OCI-LY7 (cell line): ENCODE data around the gene SYDE2. TPM values are rescaled to one million over a fixed set of nuclear protein-coding genes. Genes with fewer than 3 reads are reported as not detected.

Source experiments
- BruUV-seq: library from RNA; stranded (reverse); fragments of 400-500 nt; replicated peaks from 2 replicates; lab custom pipeline; 2021; lab: Mats Ljungman, UMichigan
- CTCF ChIA-PET: fragments of 300-600 bp; sonication (Branson Sonifier 250); formaldehyde crosslinking; loops from one replicate; lab custom pipeline; 2022; ENCODE audit warnings: antibody characterized with exemption; ENCODE audit not compliant: unreplicated experiment; lab: Charles Lee
- POLR2A ChIA-PET: fragments of 300-600 bp; sonication (Branson Sonifier 250); formaldehyde crosslinking; loops from one replicate; lab custom pipeline; 2022; ENCODE audit warnings: antibody characterized with exemption; lab: Charles Lee
- DNase-seq: peaks from one replicate; pipeline ENCODE4 v3.0.0-alpha.2; 2015; ENCODE audit warnings: low spot score
- H2AFZ ChIP-seq: fragments of 200-600 bp; sonication (generic), shearing (Covaris generic); 2 replicates; pipeline ENCODE4 v1.6.1; 2014; ENCODE audit warnings: mild to moderate bottlenecking, antibody characterized with exemption, low read length, moderate library complexity
- H3K27ac ChIP-seq: fragments of 200-600 bp; sonication (generic); 2 replicates; pipeline ENCODE4 v1.5.1; 2014; ENCODE audit warnings: mixed run types, low read depth, mild to moderate bottlenecking, moderate library complexity, low read length, inconsistent platforms; ENCODE audit not compliant: poor library complexity, severe bottlenecking
- H3K36me3 ChIP-seq: fragments of 200-600 bp; sonication (generic); 2 replicates; pipeline ENCODE4 v1.6.1; 2014; ENCODE audit warnings: mild to moderate bottlenecking, antibody characterized with exemption, low read length, moderate library complexity, mixed read lengths; ENCODE audit not compliant: insufficient read depth
- H3K4me1 ChIP-seq: fragments of 200-600 bp; sonication (generic); 2 replicates; pipeline ENCODE4 v1.5.1; 2014; ENCODE audit warnings: mild to moderate bottlenecking, low read length; ENCODE audit not compliant: insufficient read depth, poor library complexity, severe bottlenecking
- H3K4me2 ChIP-seq: fragments of 200-600 bp; sonication (generic); 2 replicates; pipeline ENCODE4 v1.6.1; 2014; ENCODE audit warnings: mild to moderate bottlenecking, low read length
- H3K4me3 ChIP-seq: fragments of 200-600 bp; sonication (generic); 2 replicates; pipeline ENCODE4 v1.5.1; 2014; ENCODE audit warnings: mild to moderate bottlenecking, low read depth, low read length; ENCODE audit not compliant: poor library complexity, severe bottlenecking
- H3K79me2 ChIP-seq: fragments of 200-600 bp; sonication (generic); 2 replicates; pipeline ENCODE4 v1.6.1; 2016; ENCODE audit warnings: low read depth, mild to moderate bottlenecking, low read length, moderate library complexity, mixed read lengths; ENCODE audit not compliant: insufficient read depth
- H3K9me2 ChIP-seq: fragments of 200-600 bp; sonication (generic); 2 replicates; pipeline ENCODE4 v1.6.1; 2016; ENCODE audit warnings: mild to moderate bottlenecking, low read length, mixed read lengths; ENCODE audit not compliant: insufficient read depth
- H3K9me3 ChIP-seq: fragments of 200-600 bp; sonication (generic); 2 replicates; pipeline ENCODE4 v1.6.1; 2014; ENCODE audit warnings: mild to moderate bottlenecking, mixed run types, low read length, mixed read lengths
- H4K20me1 ChIP-seq: fragments of 200-600 bp; sonication (generic); 2 replicates; pipeline ENCODE4 v1.6.1; 2014; ENCODE audit warnings: mild to moderate bottlenecking, antibody characterized with exemption, low read length, moderate library complexity, mixed read lengths; ENCODE audit not compliant: insufficient read depth
- EZH2phosphoT487 ChIP-seq: fragments of 200-600 bp; sonication (generic); IDR thresholded peaks from 2 replicates; pipeline ENCODE4 v1.6.1; 2018; ENCODE audit warnings: low read depth, borderline replicate concordance, mild to moderate bottlenecking, mixed run types, antibody characterized with exemption, low read length, moderate library complexity, mixed read lengths
- intact Hi-C: fragments of 100-400 bp; cut with micrococcal nuclease; formaldehyde crosslinking; loops from one replicate; pipeline ENCODE4 v1.10.0; 2022; ENCODE audit not compliant: unreplicated experiment
- total RNA-seq, 2 experiments: library from RNA; depleted of rRNA in 1 of 2; stranded (reverse); fragments of >200 nt in 1 of 2; shearing (Covaris generic) in 1 of 2; gene quantifications; 2 replicates each; pipeline ENCODE4 v1.2.3, GENCODE V29; 2014 to 2022
- TF ChIP-seq, protein P1 (sequence below): fragments of 200-600 bp; sonication (generic); conservative IDR thresholded peaks from 2 replicates; pipeline ENCODE4 v1.5.1; 2014; ENCODE audit warnings: mild to moderate bottlenecking, antibody characterized with exemption, low read length, moderate library complexity, mixed read lengths

SYDE2 gene
- total RNA-seq, 2 experiments from 2014 or later: not detected

- ChIA-PET CTCF (interaction anchor here (0.6 kb wide), 1 partner anchor 162 kb away, joined by 3 read pairs; no protein-coding TSS in a partner anchor), POLR2A (no interaction called here)
- intact Hi-C loops: no loop called here
Measured at GRCh38 chr1:85153149-85153891, 47.5 kb downstream of the SYDE2 start.

DNA sequence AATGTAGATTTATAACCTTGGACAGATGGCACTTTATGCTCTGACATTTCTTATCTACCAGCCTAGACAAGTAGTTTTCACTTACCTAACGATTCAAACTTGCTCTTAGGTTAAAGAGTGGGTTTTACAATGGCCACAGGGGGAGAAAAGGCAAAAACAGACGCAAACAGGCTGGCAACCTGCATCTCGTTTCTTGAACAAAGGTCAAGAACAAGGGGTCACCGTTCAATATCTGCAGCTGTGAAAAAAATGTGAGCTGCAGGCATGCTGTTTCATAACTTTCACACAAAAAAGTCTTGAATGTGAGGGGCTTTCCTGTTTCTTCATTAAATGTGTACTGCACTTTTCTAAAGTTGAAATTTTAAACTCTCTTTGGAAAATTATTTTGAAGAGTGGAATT lies 49.4 kb downstream of the SYDE2 start:
- Histone ChIP-seq H3K27ac (no peak overlapping the region), H3K4me3 (no peak overlapping the region), H2AFZ (no peak overlapping the region), H3K4me2 (no peak overlapping the region), H3K36me3 (no peaks in the 10 kb centered on the region), H4K20me1 (no peaks in the 10 kb centered on the region), H3K9me3 (no peaks in the 10 kb centered on the region), H3K79me2 (no peaks in the 10 kb centered on the region), H3K4me1 (no peaks in the 10 kb centered on the region), H3K9me2 (no peaks in the 10 kb centered on the region)
- DNase-seq: no peak
- ChIA-PET POLR2A (no interaction called here), CTCF (no interaction called here)
- BruUV-seq: no TSS peak
- intact Hi-C loops: no loop called here
- TF ChIP-seq, protein P1, sequence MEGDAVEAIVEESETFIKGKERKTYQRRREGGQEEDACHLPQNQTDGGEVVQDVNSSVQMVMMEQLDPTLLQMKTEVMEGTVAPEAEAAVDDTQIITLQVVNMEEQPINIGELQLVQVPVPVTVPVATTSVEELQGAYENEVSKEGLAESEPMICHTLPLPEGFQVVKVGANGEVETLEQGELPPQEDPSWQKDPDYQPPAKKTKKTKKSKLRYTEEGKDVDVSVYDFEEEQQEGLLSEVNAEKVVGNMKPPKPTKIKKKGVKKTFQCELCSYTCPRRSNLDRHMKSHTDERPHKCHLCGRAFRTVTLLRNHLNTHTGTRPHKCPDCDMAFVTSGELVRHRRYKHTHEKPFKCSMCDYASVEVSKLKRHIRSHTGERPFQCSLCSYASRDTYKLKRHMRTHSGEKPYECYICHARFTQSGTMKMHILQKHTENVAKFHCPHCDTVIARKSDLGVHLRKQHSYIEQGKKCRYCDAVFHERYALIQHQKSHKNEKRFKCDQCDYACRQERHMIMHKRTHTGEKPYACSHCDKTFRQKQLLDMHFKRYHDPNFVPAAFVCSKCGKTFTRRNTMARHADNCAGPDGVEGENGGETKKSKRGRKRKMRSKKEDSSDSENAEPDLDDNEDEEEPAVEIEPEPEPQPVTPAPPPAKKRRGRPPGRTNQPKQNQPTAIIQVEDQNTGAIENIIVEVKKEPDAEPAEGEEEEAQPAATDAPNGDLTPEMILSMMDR: no peak
- no peak for TF ChIP-seq EZH2phosphoT487

More at GRCh38 chr1:85153149-85153891, 47.5 kb downstream of the SYDE2 start:
- Histone ChIP-seq H3K9me2 (no peaks in the 10 kb centered on the region), H3K9me3 (no peaks in the 10 kb centered on the region), H2AFZ (no peak overlapping the region), H3K27ac (no peak overlapping the region), H3K36me3 (no peaks in the 10 kb centered on the region), H4K20me1 (no peaks in the 10 kb centered on the region), H3K4me1 (no peaks in the 10 kb centered on the region), H3K79me2 (no peaks in the 10 kb centered on the region), H3K4me2 (no peak overlapping the region), H3K4me3 (no peak overlapping the region)
- DNase-seq: no peak
- TF ChIP-seq, protein P1: no peak
- no peak for TF ChIP-seq EZH2phosphoT487
- BruUV-seq: no TSS peak

GRCh38 chr1:85149805-85150204 lies 51.0 kb downstream of the SYDE2 start:
- CTCF ChIA-PET: no interaction called here
- Histone ChIP-seq H4K20me1 (no peaks in the 10 kb centered on the region), H3K9me3 (no peaks in the 10 kb centered on the region), H3K79me2 (no peaks in the 10 kb centered on the region), H3K4me2 (no peak overlapping the region), H2AFZ (no peak overlapping the region), H3K36me3 (no peaks in the 10 kb centered on the region), H3K9me2 (no peaks in the 10 kb centered on the region), H3K4me1 (no peaks in the 10 kb centered on the region), H3K27ac (no peak overlapping the region), H3K4me3 (no peak overlapping the region)
- no peak for TF ChIP-seq EZH2phosphoT487
- TF ChIP-seq, protein P1: no peak
- DNase-seq: no peak
- no TSS peak for BruUV-seq
- POLR2A ChIA-PET: interaction anchor here (1.1 kb wide), 1 partner anchor 9 kb away, joined by 3 read pairs; no protein-coding TSS in a partner anchor
- intact Hi-C loops: no loop called here
